ENCODE measurements around the gene PI4KA. TPM values are rescaled to one million over a fixed set of nuclear protein-coding genes. Genes with fewer than 3 reads are reported as not detected.

PI4KA gene
- total RNA-seq, 2 donors from 2014 or later = 46.7 to 55.1 TPM

DNA sequence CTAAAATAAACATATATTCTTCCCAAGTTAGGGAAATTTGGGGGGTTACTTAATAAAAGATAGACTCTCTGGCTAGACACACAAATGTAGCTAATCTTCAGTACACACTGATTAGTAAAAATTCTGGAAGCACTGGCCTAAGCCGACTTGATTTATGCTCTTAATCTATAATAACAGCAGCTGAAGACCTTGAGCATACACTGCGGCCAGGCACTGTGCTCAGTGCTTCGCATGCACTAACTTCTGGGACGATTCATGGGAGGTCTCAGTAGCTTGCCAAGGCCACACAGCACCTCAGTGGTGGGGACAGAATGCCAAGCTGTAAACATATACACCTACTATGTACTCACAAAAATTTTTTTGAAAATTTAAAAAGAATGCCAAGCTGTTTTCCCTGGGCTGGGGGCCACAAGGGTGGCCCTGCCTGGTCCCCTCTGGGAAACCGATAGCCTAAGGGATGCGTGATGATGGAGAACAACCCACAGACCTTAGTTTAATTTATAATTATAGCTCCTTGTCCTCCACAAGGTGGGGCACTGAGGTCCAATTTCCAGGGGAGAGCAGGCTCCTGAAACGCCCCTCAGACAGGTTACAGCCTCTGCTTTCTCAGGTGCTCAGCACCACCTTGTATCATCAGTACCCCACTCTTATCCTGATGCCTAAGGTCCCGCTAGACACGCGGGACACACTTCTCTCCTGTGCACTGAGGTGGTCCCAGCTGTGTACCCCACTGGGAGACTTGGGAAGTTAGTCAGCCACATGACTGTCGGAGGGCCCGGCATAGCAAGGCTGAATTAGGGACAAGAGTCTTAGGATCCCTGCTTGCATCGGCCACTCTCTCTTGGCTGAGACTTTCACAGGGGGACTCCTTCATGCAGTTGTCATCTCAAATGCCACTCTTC, 64.6 kb downstream of the PI4KA start:
- Histone ChIP-seq H3K4me1 (no peaks in the 10 kb centered on the region), H3K9me3 (no peaks in the 10 kb centered on the region), H3K27me3 (no peaks in the 10 kb centered on the region), H3K36me3 (peaks cover 64% of the 10 kb centered on the region), H3K27ac (no peak overlapping the region), H3K4me3 (no peak overlapping the region)
- DNase-seq (ENCODE audit: low spot score) = no peak
- TF ChIP-seq CTCF (IDR thresholded peaks at IDR 0.05) = no peak

- H3K4me1 ChIP-seq = peaks cover 0 to 5% of the 10 kb centered on the region in 2 donors
- H3K27ac ChIP-seq = no peak overlapping the region
- no peaks in the 10 kb centered on the region for H3K27me3 ChIP-seq
- no peak for TF ChIP-seq CTCF (IDR thresholded peaks at IDR 0.05)
- peaks cover 56% of the 10 kb centered on the region for H3K36me3 ChIP-seq
- no peak for DNase-seq (ENCODE audit: low spot score)
- H3K9me3 ChIP-seq = no peaks in the 10 kb centered on the region
- no peak overlapping the region for H3K4me3 ChIP-seq
These were observed 65.5 kb downstream of the PI4KA start for GRCh38 chr22:20792966-20793728.

- Histone ChIP-seq H3K36me3 (peaks cover 48% of the 10 kb centered on the region), H3K27ac (no peak overlapping the region)
- TF ChIP-seq CTCF (IDR thresholded peaks at IDR 0.05) = no peak
These were observed 66.2 kb downstream of the PI4KA start for GRCh38 chr22:20792221-20792965.

DNA sequence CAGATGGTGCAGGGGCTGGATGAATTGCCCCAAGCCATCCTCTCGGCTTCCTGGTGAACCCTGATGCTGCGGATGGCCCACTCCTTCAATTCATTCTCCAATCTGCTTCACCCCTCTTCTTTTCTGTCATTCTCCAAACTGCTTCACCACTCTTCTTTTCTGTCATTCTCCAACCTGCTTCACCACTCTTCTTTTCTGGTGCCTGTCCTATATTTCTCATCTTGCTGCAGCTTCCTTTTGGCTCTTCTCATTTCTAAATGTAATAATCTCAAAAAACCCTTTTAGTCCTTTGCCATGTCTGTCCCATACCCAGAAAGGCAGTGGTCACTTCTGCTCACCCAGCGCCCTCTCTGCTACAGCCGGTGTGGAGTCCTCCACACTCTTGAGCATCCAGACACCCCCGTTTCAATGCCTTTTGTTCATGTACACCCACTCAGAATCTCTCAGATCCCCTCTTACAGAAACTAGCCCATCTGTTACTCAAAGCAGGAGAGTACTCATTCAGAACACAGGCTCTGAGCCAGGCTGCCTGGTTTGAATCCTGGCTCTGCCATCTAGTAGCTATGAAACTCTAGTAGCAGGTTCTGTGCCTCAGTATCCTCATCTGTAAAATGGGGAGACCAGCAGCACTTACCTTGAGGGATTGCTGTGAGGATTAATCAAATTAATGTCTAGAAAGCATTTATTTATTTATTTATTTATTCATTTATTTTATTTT, 69.8 kb downstream of the PI4KA start:
- TF ChIP-seq CTCF (IDR thresholded peaks at IDR 0.05) = no peak
- Histone ChIP-seq H3K36me3 (peaks cover 22% of the 10 kb centered on the region), H3K27ac (no peak overlapping the region), H3K27me3 (no peaks in the 10 kb centered on the region), H3K4me1 (peaks cover 0 to 32% of the 10 kb centered on the region in 2 donors), H3K4me3 (no peak overlapping the region), H3K9me3 (no peaks in the 10 kb centered on the region)
- DNase-seq (ENCODE audit: low spot score) = no peak

More at GRCh38 chr22:20792221-20792965, 66.2 kb downstream of the PI4KA start:
- no peaks in the 10 kb centered on the region for H3K27me3 ChIP-seq
- no peaks in the 10 kb centered on the region for H3K9me3 ChIP-seq
- peaks cover 0 to 13% of the 10 kb centered on the region in 2 donors for H3K4me1 ChIP-seq
- DNase-seq (ENCODE audit: low spot score) = no peak
- H3K4me3 ChIP-seq = no peak overlapping the region
